K562 (cell line): Measurements from ENCODE around the gene SH3BP5L. TPM values are rescaled to one million over a fixed set of nuclear protein-coding genes. Genes with fewer than 3 reads are reported as not detected.
"Not testable (repeated sequence)": the region's sequence is repeated elsewhere in the genome, so short reads cannot be mapped to it uniquely, and the experiment has no call there.

ENCODE experiments used
- ATAC-seq: fragments of 200-7000 bp; cut with Tn5 transposase; 3 replicates; pipeline ENCODE4 v1.9.1; 2020; ENCODE audit warnings: moderate library complexity
- BruUV-seq: library from RNA; stranded (reverse); fragments of 400-500 nt; replicated peaks from 2 replicates; lab custom pipeline; 2021; lab: Mats Ljungman, UMichigan
- CTCF ChIA-PET: fragments of 300-600 bp; formaldehyde crosslinking; extraction: SDS; loops from one replicate; lab custom pipeline; 2021; ENCODE audit warnings: low intra/inter-chr PET ratio; lab: Yijun Ruan, JAX
- POLR2A ChIA-PET: fragments of 300-600, 350-650 bp; sonication (Branson Sonifier 250); formaldehyde crosslinking; extraction: SDS; loops from one replicate; lab custom pipeline; 2021; ENCODE audit warnings: antibody characterized with exemption, inconsistent platforms; lab: Yijun Ruan, JAX
- DNase-seq, 4 experiments: peaks; one replicate each; pipeline versions ENCODE4 v3.0.0 to v3.0.0-alpha.2; 2011 to 2018; ENCODE audit warnings: low spot score in 3 of 4, mixed read lengths in 3 of 4; ENCODE audit errors: extremely low read depth in 1 of 4
- FAIRE-seq: peaks from 2 replicates; lab custom pipeline; 2011; peaks lifted over from hg19 to GRCh38; lab: Jason Lieb, UNC
- H2AFZ ChIP-seq: 2 replicates; pipeline ENCODE4 v1.6.0; 2011; ENCODE audit warnings: low read depth, low read length, control low read depth, inconsistent platforms
- H3K27ac ChIP-seq: fragments of 200-600 bp; 3 replicates; pipeline ENCODE4 v1.8.0; 2011; ENCODE audit warnings: low read depth, mild to moderate bottlenecking, control low read depth, inconsistent platforms, low read length, moderate library complexity, mixed read lengths; ENCODE audit errors: extremely low read depth
- H3K27me3 ChIP-seq, 2 experiments: fragments of 300-600 bp in 1 of 2; 2 replicates in 1 of 2; 3 replicates in 1 of 2; pipeline versions ENCODE4 v1.6.0 to v1.8.0; 2011; ENCODE audit warnings: inconsistent platforms in 2 of 2, low read length in 2 of 2, mild to moderate bottlenecking in 1 of 2, mixed read lengths in 1 of 2, moderate library complexity in 1 of 2; ENCODE audit not compliant: control insufficient read depth in 2 of 2, insufficient read depth in 2 of 2
- H3K36me3 ChIP-seq: fragments of 300-600 bp; 3 replicates; pipeline ENCODE4 v1.8.0; 2011; ENCODE audit warnings: mild to moderate bottlenecking, low read length, inconsistent platforms; ENCODE audit not compliant: control insufficient read depth, insufficient read depth
- H3K4me1 ChIP-seq, 2 experiments: fragments of 200-600 bp in 1 of 2; replicated peaks in 1 of 2; 2 replicates in 1 of 2; 3 replicates in 1 of 2; pipeline versions ENCODE4 v1.5.1 to v1.8.0; 2011; ENCODE audit warnings: inconsistent platforms in 2 of 2, low read length in 2 of 2, mild to moderate bottlenecking in 1 of 2, mixed read lengths in 1 of 2, moderate library complexity in 1 of 2; ENCODE audit not compliant: control insufficient read depth in 2 of 2, insufficient read depth in 2 of 2
- H3K4me2 ChIP-seq: 2 replicates; pipeline ENCODE4 v1.6.1; 2011; ENCODE audit warnings: low read length, control low read depth, inconsistent platforms, mixed read lengths; ENCODE audit not compliant: insufficient read depth
- H3K4me3 ChIP-seq: fragments of 200-600 bp; sonication (generic), shearing (Covaris generic); 2 replicates; pipeline ENCODE4 v1.5.1; 2016; ENCODE audit warnings: control low read depth, inconsistent platforms
- H3K79me2 ChIP-seq: fragments of 200-600 bp; 3 replicates; pipeline ENCODE4 v1.8.0; 2011; ENCODE audit warnings: low read length, inconsistent platforms; ENCODE audit not compliant: control insufficient read depth, insufficient read depth
- H3K9ac ChIP-seq, 2 experiments: 2 replicates each; pipeline versions ENCODE4 v1.6.0 to v1.6.1; 2011; ENCODE audit warnings: low read depth in 2 of 2, low read length in 2 of 2, control low read depth in 1 of 2, inconsistent platforms in 1 of 2, mild to moderate bottlenecking in 1 of 2, mixed read lengths in 1 of 2; ENCODE audit not compliant: insufficient read depth in 1 of 2
- H3K9me1 ChIP-seq: one replicate; pipeline ENCODE4 v1.6.0; 2011; ENCODE audit warnings: inconsistent platforms, mild to moderate bottlenecking, low read length, moderate library complexity; ENCODE audit not compliant: control insufficient read depth, insufficient read depth
- H3K9me3 ChIP-seq: replicated peaks from 2 replicates; pipeline ENCODE4 v1.5.1; 2011; ENCODE audit warnings: low read depth, low read length, inconsistent platforms; ENCODE audit not compliant: control insufficient read depth, insufficient read depth
- H4K20me1 ChIP-seq: replicated peaks from 2 replicates; pipeline ENCODE4 v1.6.1; 2011; ENCODE audit warnings: low read length, inconsistent platforms, mixed read lengths; ENCODE audit not compliant: control insufficient read depth, insufficient read depth
- ARID1B ChIP-seq: fragments of 450-650 bp; IDR thresholded peaks from 2 replicates; pipeline ENCODE4 v1.6.1; 2016; ENCODE audit warnings: antibody characterized with exemption, mild to moderate bottlenecking, inconsistent platforms
- C11orf30 ChIP-seq: fragments of 450-650 bp; IDR thresholded peaks from 2 replicates; pipeline ENCODE4 v1.6.1; 2016; ENCODE audit warnings: low read depth, mild to moderate bottlenecking
- CBFA2T2 ChIP-seq: fragments of 450-650 bp; conservative IDR thresholded peaks from 2 replicates; pipeline ENCODE4 v1.6.1; 2017; ENCODE audit warnings: mild to moderate bottlenecking
- CXXC5 ChIP-seq: fragments of 250-450 bp; sonication (Bioruptor Pico); IDR thresholded peaks from 2 replicates; pipeline ENCODE4 v1.8.0; 2022; ENCODE audit warnings: inconsistent platforms, mild to moderate bottlenecking, moderate library complexity
- DACH1 ChIP-seq: fragments of 450-650 bp; IDR thresholded peaks from 2 replicates; pipeline ENCODE4 v1.6.1; 2018; ENCODE audit not compliant: partially characterized antibody
- DMBX1 ChIP-seq: fragments of 250-450 bp; sonication (Bioruptor Pico); IDR thresholded peaks from 2 replicates; pipeline ENCODE4 v1.8.0; 2022; ENCODE audit warnings: inconsistent platforms, mild to moderate bottlenecking, moderate library complexity, borderline replicate concordance
- E2F6 ChIP-seq, 2 experiments: IDR thresholded peaks; 2 replicates each; pipeline ENCODE4 v1.6.1; 2011; ENCODE audit warnings: borderline replicate concordance in 1 of 2, control low read depth in 1 of 2, low read depth in 1 of 2, low read length in 1 of 2, mild to moderate bottlenecking in 1 of 2, mixed read lengths in 1 of 2, moderate library complexity in 1 of 2; ENCODE audit not compliant: insufficient read depth in 1 of 2, insufficient read length in 1 of 2, poor library complexity in 1 of 2, severe bottlenecking in 1 of 2; ENCODE audit errors: extremely low read depth in 1 of 2
- MAFF ChIP-seq: IDR thresholded peaks from 2 replicates; pipeline ENCODE4 v1.6.1; 2012; ENCODE audit warnings: low read length, improper control_type of control experiment
- MAFG ChIP-seq: fragments of 450-650 bp; conservative IDR thresholded peaks from 2 replicates; pipeline ENCODE4 v1.6.1; 2016; ENCODE audit warnings: missing genetic modification characterization, missing compliant biosample characterization
- NCOR1 ChIP-seq: fragments of 450-650 bp; IDR thresholded peaks from 2 replicates; pipeline ENCODE4 v1.6.1; 2016; ENCODE audit warnings: mild to moderate bottlenecking, moderate library complexity
- NFIC ChIP-seq: fragments of 450-650 bp; IDR thresholded peaks from 2 replicates; pipeline ENCODE4 v1.6.1; 2017; ENCODE audit warnings: mild to moderate bottlenecking, inconsistent platforms
- SOX6 ChIP-seq: fragments of 450-650 bp; IDR thresholded peaks from 2 replicates; pipeline ENCODE4 v1.6.1; 2014; ENCODE audit warnings: mild to moderate bottlenecking
- TAL1 ChIP-seq: fragments of 450-650 bp; IDR thresholded peaks from 2 replicates; pipeline ENCODE4 v1.6.1; 2016; ENCODE audit warnings: mild to moderate bottlenecking
- TCF3 ChIP-seq: sonication (generic); formaldehyde crosslinking; IDR thresholded peaks from 2 replicates; pipeline ENCODE4 v1.4.0; 2020; ENCODE audit warnings: mild to moderate bottlenecking, missing genetic modification reagents
- TEAD4 ChIP-seq, 2 experiments: sonication (generic) in 1 of 2; formaldehyde crosslinking in 1 of 2; IDR thresholded peaks; 2 replicates each; pipeline versions ENCODE4 v1.6.1 to v1.8.0; 2012 to 2022; ENCODE audit warnings: borderline replicate concordance in 1 of 2, inconsistent platforms in 1 of 2, low read length in 1 of 2, mild to moderate bottlenecking in 1 of 2, missing genetic modification reagents in 1 of 2
- TRIM24 ChIP-seq, 2 experiments: fragments of 450-650 bp; IDR thresholded peaks; 2 replicates each; pipeline ENCODE4 v1.6.1; 2016
- ZNF316 ChIP-seq: fragments of 450-650 bp; IDR thresholded peaks from 2 replicates; pipeline ENCODE4 v1.6.1; 2016
- ZNF79 ChIP-seq: fragments of 250-450 bp; sonication (Bioruptor Pico); IDR thresholded peaks from 2 replicates; pipeline ENCODE4 v1.4.0; 2020; ENCODE audit warnings: low read depth, mild to moderate bottlenecking, moderate library complexity
- WGBS: fragments of 100-300 bp; shearing (Covaris generic); methylation state at CpG from one replicate; pipeline ENCODE4 v1.1.6; 2016; ENCODE audit warnings: low coverage, mixed read lengths; ENCODE audit not compliant: insufficient coverage; ENCODE audit errors: missing lambda C conversion rate; 5-methylcytosine and 5-hydroxymethylcytosine counted together
- in situ Hi-C: fragments of 300-500 bp; cut with MboI; formaldehyde crosslinking; loops from 4 replicates; pipeline ENCODE4 v1.15.0; 2018; ENCODE audit warnings: inconsistent platforms, mixed read lengths
- intact Hi-C: fragments of 100-400 bp; cut with micrococcal nuclease; formaldehyde crosslinking; loops from 2 replicates; pipeline ENCODE4 v1.14.2; 2022
- polyA plus RNA-seq, 8 experiments: library from polyadenylated mRNA; depleted of rRNA in 4 of 8; stranded (reverse) in 5 of 8; unstranded in 3 of 8; fragments of >200 nt; fragmentation: Nextera tagmentation in 2 of 8; fragmentation: Illumina TruSeq in 1 of 8; extraction: Ambion mirVana in 2 of 8; extraction: Trizol in 1 of 8; gene quantifications; 2 replicates each; pipeline versions ENCODE4 v1.2.1 to v1.2.3, GENCODE V29; 2011 to 2014; ENCODE audit warnings: inconsistent platforms in 1 of 8, missing spikeins in 1 of 8
- total RNA-seq, 7 experiments: library from RNA; depleted of rRNA in 6 of 7; stranded (reverse); fragments of >200 nt in 6 of 7; fragmentation: Illumina TruSeq in 2 of 7; extraction: Trizol in 2 of 7; gene quantifications; 2 replicates each; pipeline versions ENCODE4 v1.2.1 to v1.2.3, GENCODE V29; 2011 to 2021; ENCODE audit warnings: low replicate concordance in 1 of 7

Gene SH3BP5L
- total and polyA plus RNA-seq, 9 of the 15 experiments (the other 6 are each of a cell fraction or from before 2014, with no cell fraction given): 1.9 to 26.5 (median 15.8) TPM

DNA sequence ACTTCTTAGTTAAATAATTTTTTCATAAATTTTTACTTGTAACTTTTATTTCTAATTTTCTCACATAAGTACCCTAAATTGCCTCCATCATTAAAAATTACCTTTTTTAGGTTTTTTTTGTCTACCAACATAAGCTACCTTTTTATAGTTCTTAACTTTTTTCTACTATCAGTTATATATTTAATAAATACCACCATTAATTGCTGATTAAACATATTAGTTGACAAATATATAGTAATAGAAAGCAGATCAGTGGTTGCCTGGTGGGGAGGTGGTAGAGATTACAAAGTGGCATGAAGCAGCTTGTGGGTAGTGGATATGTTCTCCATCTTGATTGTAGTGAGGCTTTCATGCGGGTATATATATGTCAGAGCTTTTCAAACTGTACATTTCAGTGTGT lies 6.1 kb upstream of the SH3BP5L start:
- no peak for DNase-seq
- no TSS peak for BruUV-seq
- Histone ChIP-seq H3K9me3 (0 out of 2 replicates have a peak, but pooled peaks cover 5% of the 10 kb centered on the region), H3K36me3 (no peaks in the 10 kb centered on the region), H3K4me2 (no peak overlapping the region), H2AFZ (no peak overlapping the region), H3K27me3 (no peaks in the 10 kb centered on the region), H4K20me1 (no peaks in the 10 kb centered on the region), H3K4me1 (peaks cover 20 to 56% of the 10 kb centered on the region in 2 experiments), H3K27ac (no peak overlapping the region), H3K9me1 (no peaks in the 10 kb centered on the region), H3K9ac (no peak overlapping the region), H3K79me2 (peaks cover under 1% of the 10 kb centered on the region; the same call in 1 of the 3 replicates), H3K4me3 (no peak overlapping the region)
- intact Hi-C loops: no loop called here
- no peak for FAIRE-seq
- no peak for ATAC-seq
- CTCF ChIA-PET: no interaction called here
- 0 out of 2 replicates have a peak, but pooled peaks have one; percentile 26 for TF ChIP-seq MAFF
- peak; percentile 81 for TF ChIP-seq C11orf30
- TF ChIP-seq ZNF316: peak; percentile 88
- TF ChIP-seq MAFG (tag): peak; percentile 62
- TF ChIP-seq ZNF79 (CRISPR knock-in tag): no peak
- peak; percentile 34 for TF ChIP-seq DACH1
- POLR2A ChIA-PET: interaction anchor here (0.5 kb wide), 1 partner anchor 21 kb away, joined by 3 read pairs; no protein-coding TSS in a partner anchor
- in situ Hi-C loops: no loop called here
- 75% methylated on average over 1 of the region's 1 CpG for WGBS

DNA sequence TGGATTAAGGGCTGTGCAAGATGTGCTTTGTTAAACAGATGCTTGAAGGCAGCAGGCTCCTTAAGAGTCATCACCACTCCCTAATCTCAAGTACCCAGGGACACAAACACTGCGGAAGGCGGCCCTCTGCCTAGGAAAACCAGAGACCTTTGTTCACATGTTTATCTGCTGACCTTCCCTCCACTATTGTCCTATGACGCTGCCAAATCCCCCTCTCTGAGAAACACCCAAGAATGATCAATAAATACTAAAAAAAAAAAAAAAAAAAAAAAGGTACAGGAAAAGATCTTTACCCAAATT lies 5.0 kb upstream of the SH3BP5L start:
- H3K9me3 ChIP-seq; in situ Hi-C loops; H3K36me3 ChIP-seq; POLR2A ChIA-PET; H4K20me1 ChIP-seq; H3K9me1 ChIP-seq; H3K79me2 ChIP-seq; FAIRE-seq; intact Hi-C loops; H3K27me3 ChIP-seq; H2AFZ ChIP-seq; CTCF ChIA-PET; H3K4me2 ChIP-seq; ATAC-seq; H3K27ac ChIP-seq; BruUV-seq; H3K4me3 ChIP-seq; TF ChIP-seq TEAD4 (CRISPR knock-in tag; IDR thresholded peaks at IDR 0.05; ENCODE audit: borderline replicate concordance): not testable (repeated sequence)
- 0% methylated on average over 1 of the region's 3 CpGs for WGBS
- peaks cover 21 to 45% of the 10 kb centered on the region in 2 experiments for H3K4me1 ChIP-seq
- peak overlapping the region in 1 of 2 experiments; percentile 14; a peak in 1 of 4 replicates for H3K9ac ChIP-seq
- DNase-seq: peak in 1 of 4 experiments; percentile 49
- TF ChIP-seq TRIM24 (IDR thresholded peaks at IDR 0.05) (peak; percentile 10 to 26; a peak in 1 of 4 replicates), ARID1B (peak; percentile 60; the same call in 1 of the 2 replicates), DMBX1 (CRISPR knock-in tag) (0 out of 2 replicates have a peak, but pooled peaks have one; percentile 4), NFIC (peak; percentile 47; the same call in 1 of the 2 replicates), CXXC5 (0 out of 2 replicates have a peak, but pooled peaks have one; percentile 11), TEAD4 (IDR thresholded peaks at IDR 0.05; ENCODE audit: low read length) (peak; percentile 41; the same call in 1 of the 2 replicates), SOX6 (0 out of 2 replicates have a peak, but pooled peaks have one; percentile 21), NCOR1 (peak; percentile 58), TAL1 (peak; percentile 65; the same call in 1 of the 2 replicates), TCF3 (CRISPR knock-in tag) (peak; percentile 66), E2F6 (IDR thresholded peaks at IDR 0.05; ENCODE audit: borderline replicate concordance in 1 of 2, extremely low read depth in 1 of 2, insufficient read depth in 1 of 2, insufficient read length in 1 of 2, low read depth in 1 of 2, low read length in 1 of 2, poor library complexity in 1 of 2, severe bottlenecking in 1 of 2) (peak in 1 of 2 experiments; percentile 14), CBFA2T2 (peak; percentile 84)
